Naive thymus-derived CD4-positive, alpha-beta T cell (primary cell): ENCODE results near the gene UHMK1. TPM values are rescaled to one million over a fixed set of nuclear protein-coding genes. Genes with fewer than 3 reads are reported as not detected.
"Not testable (repeated sequence)": the region's sequence is repeated elsewhere in the genome, so short reads cannot be mapped to it uniquely, and the experiment has no call there.

Experiments used
- ATAC-seq: fragments of 150-1000 bp; cut with Tn5 transposase; 2 replicates; pipeline ENCODE4 v1.10.0; 2021; ENCODE audit warnings: mild to moderate bottlenecking, moderate library complexity
- CTCF ChIA-PET: fragments of 350-600 bp; sonication (Branson Sonifier 250); formaldehyde crosslinking; loops from one replicate; lab custom pipeline; 2021; ENCODE audit warnings: antibody characterized with exemption; lab: Charles Lee
- POLR2A ChIA-PET: fragments of 350-600 bp; sonication (Branson Sonifier 250); formaldehyde crosslinking; loops from one replicate; lab custom pipeline; 2021; ENCODE audit warnings: antibody characterized with exemption, inconsistent platforms; lab: Charles Lee
- DNase-seq, 9 donors: peaks; one replicate each; pipeline versions ENCODE4 v3.0.0 to v3.0.0-alpha.2; 2020 to 2022; ENCODE audit warnings: mixed read lengths in 1 of 9
- H3K27ac ChIP-seq: one replicate; pipeline ENCODE4 v1.7.0; 2013; ENCODE audit warnings: mild to moderate bottlenecking, low read depth, low read length, moderate library complexity
- H3K27me3 ChIP-seq, 2 donors: one replicate each; pipeline ENCODE4 v1.7.0; 2013; ENCODE audit warnings: low read length in 2 of 2, mild to moderate bottlenecking in 2 of 2, moderate library complexity in 2 of 2; ENCODE audit not compliant: control insufficient read depth in 2 of 2, insufficient read depth in 2 of 2
- H3K36me3 ChIP-seq, 3 experiments: 1 replicate in 2 of 3; 2 replicates in 1 of 3; pipeline ENCODE4 v1.7.0; 2013; ENCODE audit warnings: low read length in 3 of 3, mild to moderate bottlenecking in 3 of 3, moderate library complexity in 1 of 3; ENCODE audit not compliant: insufficient read depth in 3 of 3, control insufficient read depth in 2 of 3
- H3K4me1 ChIP-seq, 2 donors: one replicate each; pipeline ENCODE4 v1.7.0; 2013; ENCODE audit warnings: low read length in 2 of 2, mild to moderate bottlenecking in 2 of 2, moderate library complexity in 1 of 2; ENCODE audit not compliant: control insufficient read depth in 2 of 2, insufficient read depth in 2 of 2
- H3K4me3 ChIP-seq: 2 replicates; pipeline ENCODE4 v1.7.0; 2013; ENCODE audit warnings: mild to moderate bottlenecking, low read length
- H3K9me3 ChIP-seq, 3 experiments: 1 replicate in 2 of 3; 2 replicates in 1 of 3; pipeline ENCODE4 v1.7.0; 2013; ENCODE audit warnings: low read length in 3 of 3; ENCODE audit not compliant: control insufficient read depth in 2 of 3
- H3K27ac Mint-ChIP-seq, 9 donors: one replicate each; pipeline ENCODE4 v1.8.0; 2020 to 2022; ENCODE audit warnings: mixed read lengths in 9 of 9, mild to moderate bottlenecking in 8 of 9, moderate library complexity in 5 of 9, inconsistent platforms in 2 of 9
- H3K27me3 Mint-ChIP-seq, 5 donors: one replicate each; pipeline ENCODE4 v1.8.0; 2021 to 2022; ENCODE audit warnings: mixed read lengths in 5 of 5, mild to moderate bottlenecking in 1 of 5
- H3K36me3 Mint-ChIP-seq, 5 donors: one replicate each; pipeline ENCODE4 v1.8.0; 2020 to 2022; ENCODE audit warnings: mixed read lengths in 5 of 5, mild to moderate bottlenecking in 3 of 5, inconsistent platforms in 1 of 5
- H3K4me1 Mint-ChIP-seq, 7 donors: one replicate each; pipeline ENCODE4 v1.8.0; 2020 to 2022; ENCODE audit warnings: mixed read lengths in 7 of 7, mild to moderate bottlenecking in 3 of 7, inconsistent platforms in 1 of 7
- H3K4me3 Mint-ChIP-seq, 10 donors: one replicate each; pipeline ENCODE4 v1.8.0; 2020 to 2022; ENCODE audit warnings: mild to moderate bottlenecking in 10 of 10, mixed read lengths in 10 of 10, moderate library complexity in 6 of 10, inconsistent platforms in 2 of 10
- H3K9me3 Mint-ChIP-seq, 11 donors: one replicate each; pipeline ENCODE4 v1.8.0; 2020 to 2022; ENCODE audit warnings: mixed read lengths in 11 of 11, mild to moderate bottlenecking in 4 of 11, inconsistent platforms in 1 of 11, moderate library complexity in 1 of 11
- intact Hi-C, 2 donors: fragments of 100-400 bp; cut with micrococcal nuclease; formaldehyde crosslinking; loops; one replicate each; pipeline ENCODE4 v1.15.1; 2023
- polyA plus RNA-seq, 2 donors: library from polyadenylated mRNA; unstranded; fragments of 300-500 nt; fragmentation: Illumina TruSeq; gene quantifications; one replicate each; pipeline ENCODE4 v1.2.3, GENCODE V29; 2021
- total RNA-seq, 6 experiments: library from RNA in 5 of 6; stranded (reverse) in 5 of 6; gene quantifications; 1 replicate in 5 of 6; 2 replicates in 1 of 6; pipeline ENCODE4 v1.2.3 and lab custom pipeline; 2021 to 2026

The UHMK1 gene
- total and polyA plus RNA-seq, 7 experiments from 2014 or later: 36.7 to 69.9 (median 60.7) TPM

GRCh38 chr1:162568802-162569201 is 71.2 kb downstream of the UHMK1 start:
- no peak for ATAC-seq
- ChIA-PET CTCF (no interaction called here), POLR2A (no interaction called here)
- H3K4me1 Mint-ChIP-seq: peaks cover 12 to 48% (median 27%) of the 10 kb centered on the region in 7 donors
- H3K9me3 ChIP-seq: no peaks in the 10 kb centered on the region
- no peaks in the 10 kb centered on the region for H3K9me3 Mint-ChIP-seq
- H3K27me3 ChIP-seq: no peaks in the 10 kb centered on the region
- no peak overlapping the region for H3K4me3 Mint-ChIP-seq
- H3K4me1 ChIP-seq: no peaks in the 10 kb centered on the region
- no peaks in the 10 kb centered on the region for H3K36me3 ChIP-seq
- intact Hi-C loops: no loop called here
- H3K4me3 ChIP-seq: no peak overlapping the region
- no peak overlapping the region for H3K27ac ChIP-seq
- DNase-seq: no peak
- peaks cover 0 to 37% (median 7%) of the 10 kb centered on the region in 5 donors for H3K36me3 Mint-ChIP-seq
- H3K27ac Mint-ChIP-seq: peak overlapping the region in 1 of 9 donors; percentile 6
- H3K27me3 Mint-ChIP-seq: no peaks in the 10 kb centered on the region

- Mint-ChIP-seq H3K4me1 (peaks cover 4 to 29% (median 13%) of the 10 kb centered on the region in 7 donors), H3K4me3 (no peak overlapping the region), H3K27me3 (no peaks in the 10 kb centered on the region), H3K27ac (no peak overlapping the region), H3K9me3 (no peaks in the 10 kb centered on the region), H3K36me3 (peaks cover 0 to 37% (median 7%) of the 10 kb centered on the region in 5 donors)
- Histone ChIP-seq H3K4me1 (no peaks in the 10 kb centered on the region), H3K9me3 (no peaks in the 10 kb centered on the region), H3K27me3 (no peaks in the 10 kb centered on the region), H3K27ac (no peak overlapping the region), H3K36me3 (no peaks in the 10 kb centered on the region), H3K4me3 (no peak overlapping the region)
- ChIA-PET POLR2A (interaction anchor here (1.3 kb wide), 1 partner anchor 11 kb away, joined by 3 read pairs; no protein-coding TSS in a partner anchor), CTCF (no interaction called here)
- no peak for DNase-seq
- intact Hi-C loops: no loop called here
- no peak for ATAC-seq
These were observed 73.1 kb downstream of the UHMK1 start for GRCh38 chr1:162570718-162571117.

GRCh38 chr1:162571121-162571520 is 73.5 kb downstream of the UHMK1 start:
- H3K27ac ChIP-seq, H3K4me1 ChIP-seq, H3K9me3 Mint-ChIP-seq, H3K36me3 ChIP-seq, H3K27me3 ChIP-seq, DNase-seq, intact Hi-C loops, H3K9me3 ChIP-seq, H3K27me3 Mint-ChIP-seq, H3K4me3 Mint-ChIP-seq, H3K27ac Mint-ChIP-seq, ATAC-seq, H3K4me3 ChIP-seq, CTCF ChIA-PET: not testable (repeated sequence)
- POLR2A ChIA-PET: interaction anchor here (1.3 kb wide), 1 partner anchor 11 kb away, joined by 3 read pairs; no protein-coding TSS in a partner anchor
- Mint-ChIP-seq H3K4me1 (peaks cover 4 to 30% (median 13%) of the 10 kb centered on the region in 7 donors), H3K36me3 (peaks cover 0 to 37% (median 7%) of the 10 kb centered on the region in 5 donors)

GRCh38 chr1:162571696-162572095 is 74.1 kb downstream of the UHMK1 start:
- Histone ChIP-seq H3K4me1 (no peaks in the 10 kb centered on the region), H3K9me3 (no peaks in the 10 kb centered on the region), H3K36me3 (peaks cover 0 to 4% (median 0%) of the 10 kb centered on the region in 3 experiments), H3K4me3 (no peak overlapping the region), H3K27me3 (no peaks in the 10 kb centered on the region), H3K27ac (no peak overlapping the region)
- DNase-seq: no peak
- ATAC-seq: no peak
- intact Hi-C loops: no loop called here
- CTCF ChIA-PET: no interaction called here
- Mint-ChIP-seq H3K4me1 (peaks cover 4 to 32% (median 13%) of the 10 kb centered on the region in 7 donors), H3K27me3 (no peaks in the 10 kb centered on the region), H3K9me3 (no peaks in the 10 kb centered on the region), H3K27ac (no peak overlapping the region), H3K36me3 (peaks cover 0 to 40% (median 6%) of the 10 kb centered on the region in 5 donors), H3K4me3 (no peak overlapping the region)
- POLR2A ChIA-PET: no interaction called here

GRCh38 chr1:162573136-162573535 is 75.5 kb downstream of the UHMK1 start:
- ChIA-PET CTCF (interaction anchor here (0.6 kb wide), 1 partner anchor 13 kb away, joined by 3 read pairs; no protein-coding TSS in a partner anchor), POLR2A (no interaction called here)
- DNase-seq: no peak

GRCh38 chr1:162578071-162578700 is 80.6 kb downstream of the UHMK1 start:
- peaks cover 0 to 8% (median under 1%) of the 10 kb centered on the region in 7 donors for H3K4me1 Mint-ChIP-seq
- no peaks in the 10 kb centered on the region for H3K9me3 Mint-ChIP-seq
- no peak for DNase-seq
- intact Hi-C loops: no loop called here
- peaks cover 2 to 47% (median 21%) of the 10 kb centered on the region in 5 donors for H3K36me3 Mint-ChIP-seq
- H3K36me3 ChIP-seq: peaks cover 3 to 21% (median 5%) of the 10 kb centered on the region in 3 experiments
- H3K4me3 Mint-ChIP-seq: no peak overlapping the region
- ChIA-PET CTCF (no interaction called here), POLR2A (no interaction called here)
- no peak overlapping the region for H3K4me3 ChIP-seq
- ATAC-seq: no peak
- H3K27me3 Mint-ChIP-seq: no peaks in the 10 kb centered on the region
- H3K27ac ChIP-seq: no peak overlapping the region
- no peaks in the 10 kb centered on the region for H3K4me1 ChIP-seq
- H3K27ac Mint-ChIP-seq: no peak overlapping the region
- H3K9me3 ChIP-seq: no peaks in the 10 kb centered on the region
- H3K27me3 ChIP-seq: no peaks in the 10 kb centered on the region

More at GRCh38 chr1:162573136-162573535, 75.5 kb downstream of the UHMK1 start:
- Histone ChIP-seq H3K4me1 (no peaks in the 10 kb centered on the region), H3K36me3 (peaks cover 0 to 9% (median 0%) of the 10 kb centered on the region in 3 experiments), H3K27me3 (no peaks in the 10 kb centered on the region), H3K4me3 (no peak overlapping the region), H3K27ac (no peak overlapping the region), H3K9me3 (no peaks in the 10 kb centered on the region)
- peaks cover 4 to 27% (median 13%) of the 10 kb centered on the region in 7 donors for H3K4me1 Mint-ChIP-seq
- H3K9me3 Mint-ChIP-seq: no peaks in the 10 kb centered on the region
- ATAC-seq: no peak
- no peak overlapping the region for H3K4me3 Mint-ChIP-seq
- intact Hi-C loops: no loop called here
- no peak overlapping the region for H3K27ac Mint-ChIP-seq
- H3K36me3 Mint-ChIP-seq: peaks cover 0 to 31% (median 7%) of the 10 kb centered on the region in 5 donors
- H3K27me3 Mint-ChIP-seq: no peaks in the 10 kb centered on the region

GRCh38 chr1:162578936-162579335 is 81.3 kb downstream of the UHMK1 start:
- H3K4me1 ChIP-seq: no peaks in the 10 kb centered on the region
- ChIA-PET POLR2A (no interaction called here), CTCF (no interaction called here)
- Mint-ChIP-seq H3K27me3 (no peaks in the 10 kb centered on the region), H3K4me1 (peaks cover 0 to 5% (median 0%) of the 10 kb centered on the region in 7 donors), H3K9me3 (no peaks in the 10 kb centered on the region), H3K27ac (no peak overlapping the region), H3K36me3 (peaks cover 2 to 47% (median 21%) of the 10 kb centered on the region in 5 donors), H3K4me3 (no peak overlapping the region)
- no peaks in the 10 kb centered on the region for H3K9me3 ChIP-seq
- ATAC-seq (no peak), DNase-seq (no peak)
- no peaks in the 10 kb centered on the region for H3K27me3 ChIP-seq
- H3K4me3 ChIP-seq: no peak overlapping the region
- intact Hi-C loops: no loop called here
- peaks cover 3 to 25% (median 5%) of the 10 kb centered on the region in 3 experiments for H3K36me3 ChIP-seq
- H3K27ac ChIP-seq: no peak overlapping the region
